ENCODE results near the gene TRAPPC2L. TPM values are rescaled to one million over a fixed set of nuclear protein-coding genes. Genes with fewer than 3 reads are reported as not detected.
"Not testable (repeated sequence)": the region's sequence is repeated elsewhere in the genome, so short reads cannot be mapped to it uniquely, and the experiment has no call there.

The TRAPPC2L gene
- total RNA-seq, 1 donor from 2014 or later, result 53.8 TPM

DNA sequence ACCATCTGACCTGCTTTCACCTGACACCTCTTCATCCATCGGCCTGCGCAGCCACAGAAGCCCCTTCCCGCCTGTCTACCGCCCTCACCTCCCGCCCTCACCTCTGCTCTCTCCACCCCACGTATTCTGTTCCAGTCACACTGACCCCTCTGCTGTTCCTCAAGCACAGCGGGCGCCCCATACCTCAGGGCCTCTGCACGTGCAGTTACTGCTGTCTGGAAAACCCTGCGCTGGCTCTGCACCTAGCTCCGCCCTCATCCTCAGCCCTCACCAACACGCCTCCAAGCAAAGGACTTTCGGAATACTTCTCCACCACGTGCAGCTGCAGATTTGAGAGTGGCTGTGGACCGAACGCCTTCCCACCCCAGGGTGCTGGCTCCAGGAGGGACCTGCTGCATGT lies 34.2 kb downstream of the TRAPPC2L start:
- DNase-seq (ENCODE audit: low spot score), result no peak

DNA sequence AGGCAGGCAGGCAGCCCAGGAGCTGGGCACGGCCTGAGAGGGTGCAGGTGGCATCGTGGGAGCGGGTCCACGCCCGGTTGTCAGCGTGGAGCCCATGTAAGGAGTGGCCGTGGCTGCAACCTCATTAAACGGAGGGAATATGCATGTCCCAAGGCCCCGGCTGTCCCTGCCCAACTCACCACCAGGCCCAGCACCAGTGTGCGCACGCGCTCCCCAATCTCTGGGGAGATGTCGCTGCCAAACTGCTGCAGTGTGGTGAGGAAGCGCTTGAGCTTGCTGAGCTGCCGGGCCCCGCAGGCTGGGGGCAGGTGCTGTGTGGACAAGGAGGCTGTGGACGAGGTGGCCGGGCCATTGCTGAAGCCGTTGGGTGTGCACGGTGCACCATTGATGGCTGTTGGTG lies 35.1 kb downstream of the TRAPPC2L start:
- DNase-seq (ENCODE audit: low spot score), result no peak

DNA sequence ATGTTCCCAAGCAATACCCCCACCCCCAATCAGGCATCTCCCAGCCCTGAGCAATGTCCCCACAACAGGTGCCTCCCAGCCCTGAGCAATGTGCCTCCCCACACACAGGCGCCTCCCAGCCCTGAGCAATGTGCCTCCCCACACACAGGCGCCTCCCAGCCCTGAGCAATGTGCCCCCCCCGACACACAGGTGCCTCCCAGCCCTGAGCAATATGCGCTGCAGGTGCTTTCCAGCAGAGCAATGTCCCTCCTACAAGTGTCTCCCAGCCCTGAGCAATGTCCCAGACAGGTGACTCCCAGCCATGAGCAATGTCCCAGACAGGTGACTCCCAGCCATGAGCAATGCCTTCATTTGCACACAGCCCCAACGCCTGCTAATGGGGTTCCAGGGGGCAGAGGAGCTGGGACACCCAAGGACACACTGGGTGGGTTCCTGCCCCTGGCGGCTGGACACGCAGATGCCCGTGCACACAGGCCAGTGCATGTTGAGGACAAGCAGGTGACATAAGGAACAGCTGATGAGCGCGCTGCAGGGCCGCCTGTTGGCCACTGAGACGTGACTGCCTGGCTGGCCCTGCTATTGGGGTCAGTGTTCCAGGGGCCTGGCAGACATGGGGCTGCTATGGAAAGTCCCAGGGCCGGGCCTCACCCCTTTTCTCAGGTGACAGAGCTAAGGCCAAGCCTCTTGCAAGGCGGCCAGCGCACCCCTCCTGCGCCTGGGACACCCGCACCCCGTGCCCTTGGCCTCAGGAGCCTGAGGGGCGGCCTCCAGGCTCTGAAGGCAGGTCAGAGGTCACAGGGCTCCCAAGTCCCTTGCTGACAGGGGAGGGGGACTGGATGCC lies 36.4 kb downstream of the TRAPPC2L start:
- no peak for DNase-seq (ENCODE audit: low spot score)

DNA sequence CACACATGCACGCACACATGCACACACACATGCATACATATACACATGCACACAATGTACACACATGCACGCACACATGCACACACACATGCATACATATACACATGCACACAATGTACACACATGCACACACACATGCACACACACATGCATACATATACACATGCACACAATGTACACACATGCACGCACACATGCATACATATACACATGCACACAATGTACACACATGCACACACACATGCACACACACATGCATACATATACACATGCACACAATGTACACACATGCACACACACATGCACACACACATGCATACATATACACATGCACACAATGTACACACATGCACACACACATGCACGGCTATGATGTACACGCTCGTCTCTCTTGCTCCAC lies 37.3 kb downstream of the TRAPPC2L start:
- not testable (repeated sequence) for DNase-seq (ENCODE audit: low spot score)

DNA sequence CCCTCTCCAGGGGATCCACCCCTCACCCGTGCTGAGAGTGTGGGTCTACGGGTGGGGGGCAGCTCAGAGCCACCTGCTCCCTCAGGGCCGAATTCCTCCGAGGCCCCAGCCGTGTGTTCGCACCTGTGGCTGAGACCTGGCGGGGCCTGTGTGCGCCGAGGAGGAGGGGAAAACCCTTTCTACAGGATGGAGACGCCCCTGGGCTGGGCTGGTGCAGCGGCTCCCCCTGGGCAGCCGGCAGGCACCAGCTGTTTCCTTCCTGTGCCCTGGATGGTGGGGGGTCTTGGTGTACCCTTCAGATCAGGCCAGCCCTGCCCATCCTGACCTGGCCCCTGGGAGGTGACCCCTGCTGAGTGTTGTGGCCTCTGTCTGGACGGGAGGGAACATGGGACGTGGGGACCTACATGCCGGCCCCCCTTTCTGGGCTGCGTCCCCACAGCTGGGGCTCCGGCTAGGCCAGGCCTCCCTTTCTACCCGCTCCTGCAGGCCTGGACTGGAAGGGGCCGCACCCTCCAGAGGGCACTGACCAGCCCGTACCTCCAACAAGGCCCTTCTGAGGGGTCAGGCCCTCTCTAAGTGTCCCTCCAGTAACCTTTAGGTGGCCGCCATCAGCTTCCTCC lies 37.9 kb downstream of the TRAPPC2L start:
- DNase-seq (ENCODE audit: low spot score), result no peak

DNA sequence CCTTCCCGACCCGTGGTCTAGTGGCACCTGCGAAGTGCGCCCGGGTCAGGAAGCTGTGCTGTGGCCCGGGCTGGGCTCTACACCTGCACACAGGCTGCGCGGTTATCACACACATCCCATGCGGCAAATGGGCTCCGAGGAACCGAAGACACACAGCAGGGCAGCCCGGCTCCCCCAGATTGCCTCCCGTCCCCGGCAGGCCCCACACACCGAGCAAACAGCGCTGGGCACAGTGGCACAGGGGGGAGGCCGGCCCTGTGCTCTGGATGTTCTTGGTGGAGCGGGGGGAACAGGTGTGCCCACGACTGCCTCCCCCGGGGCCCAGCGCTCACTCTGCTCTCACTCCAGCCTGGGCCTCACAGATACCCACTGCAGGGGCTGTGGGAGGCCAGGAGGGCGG lies 38.4 kb downstream of the TRAPPC2L start:
- no peak for DNase-seq (ENCODE audit: low spot score)

DNA sequence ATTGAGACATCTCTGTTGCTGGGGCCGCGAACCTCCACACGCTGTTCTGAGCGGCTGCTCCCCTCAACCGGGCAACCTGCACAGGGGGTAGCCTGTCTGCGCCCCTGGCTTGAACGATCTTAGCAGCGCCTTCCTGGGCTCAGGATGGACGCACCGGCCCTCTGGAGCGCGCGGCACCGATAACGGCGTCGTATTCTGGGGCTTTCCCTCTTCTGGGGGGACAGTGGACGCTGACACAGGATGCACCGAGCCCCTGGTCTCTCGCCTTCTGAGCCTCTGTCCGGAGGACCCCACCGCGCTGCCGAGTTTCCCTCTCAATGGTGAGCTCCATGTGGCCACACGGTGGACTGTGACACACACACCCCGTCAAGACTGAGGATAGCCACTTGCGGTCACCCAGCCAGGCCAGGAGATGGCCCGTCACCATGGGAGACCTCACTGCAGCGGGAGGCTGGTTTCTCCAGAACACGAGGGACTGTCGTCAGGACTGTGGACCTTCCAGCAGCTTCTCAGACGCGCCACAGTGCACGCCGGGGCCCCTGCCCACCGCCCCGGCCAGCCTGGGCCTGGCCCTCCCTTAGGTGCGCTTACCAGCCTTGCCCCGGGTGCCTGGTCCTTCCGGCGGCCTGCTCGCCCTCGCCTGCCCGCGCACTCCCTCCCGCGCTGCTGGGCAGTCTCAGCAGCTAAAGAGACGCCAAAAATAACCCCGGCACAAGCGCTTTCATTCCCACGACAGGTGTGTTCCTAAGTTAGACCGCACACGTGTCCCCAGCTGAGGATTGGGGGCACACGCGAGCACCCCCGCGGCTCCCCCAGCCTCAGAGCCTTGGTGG lies 39.5 kb downstream of the TRAPPC2L start:
- no peak for DNase-seq (ENCODE audit: low spot score)

DNA sequence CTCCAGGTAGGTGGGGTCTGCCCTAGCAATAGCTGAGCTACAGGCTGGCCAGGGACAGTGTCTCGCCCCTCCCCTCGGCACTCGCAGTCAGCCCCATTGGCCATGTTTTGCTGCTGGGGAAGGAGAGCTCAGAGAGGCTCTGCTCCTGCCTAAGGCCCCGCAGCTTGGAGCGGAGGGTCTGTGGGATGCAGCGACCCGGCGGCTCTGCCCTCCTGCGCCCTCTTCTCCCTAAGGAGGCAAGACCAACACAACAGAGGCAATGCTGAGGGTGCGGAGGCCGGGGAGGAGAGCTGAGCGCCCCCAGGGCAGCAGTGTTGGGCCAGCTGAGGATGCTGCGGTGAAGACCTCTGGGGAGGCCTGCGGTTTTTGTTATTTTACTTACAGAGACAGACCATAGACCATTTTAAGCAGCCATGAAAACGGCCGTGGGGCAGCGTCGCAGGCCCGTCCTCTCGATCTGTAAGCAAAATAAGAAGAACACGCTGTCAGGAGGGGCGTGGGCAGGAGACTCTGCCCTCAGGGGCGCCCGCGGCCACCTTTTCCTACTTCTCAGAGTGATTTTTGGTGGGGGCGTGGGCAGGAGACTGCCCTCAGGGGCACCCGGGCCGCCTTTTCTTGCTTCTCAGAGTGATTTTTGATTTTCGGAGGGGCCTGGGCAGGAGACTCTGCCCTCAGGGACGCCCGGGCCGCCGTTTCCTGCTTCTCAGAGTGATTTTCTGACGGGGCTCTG lies 40.9 kb downstream of the TRAPPC2L start:
- no peak for DNase-seq (ENCODE audit: low spot score)

DNA sequence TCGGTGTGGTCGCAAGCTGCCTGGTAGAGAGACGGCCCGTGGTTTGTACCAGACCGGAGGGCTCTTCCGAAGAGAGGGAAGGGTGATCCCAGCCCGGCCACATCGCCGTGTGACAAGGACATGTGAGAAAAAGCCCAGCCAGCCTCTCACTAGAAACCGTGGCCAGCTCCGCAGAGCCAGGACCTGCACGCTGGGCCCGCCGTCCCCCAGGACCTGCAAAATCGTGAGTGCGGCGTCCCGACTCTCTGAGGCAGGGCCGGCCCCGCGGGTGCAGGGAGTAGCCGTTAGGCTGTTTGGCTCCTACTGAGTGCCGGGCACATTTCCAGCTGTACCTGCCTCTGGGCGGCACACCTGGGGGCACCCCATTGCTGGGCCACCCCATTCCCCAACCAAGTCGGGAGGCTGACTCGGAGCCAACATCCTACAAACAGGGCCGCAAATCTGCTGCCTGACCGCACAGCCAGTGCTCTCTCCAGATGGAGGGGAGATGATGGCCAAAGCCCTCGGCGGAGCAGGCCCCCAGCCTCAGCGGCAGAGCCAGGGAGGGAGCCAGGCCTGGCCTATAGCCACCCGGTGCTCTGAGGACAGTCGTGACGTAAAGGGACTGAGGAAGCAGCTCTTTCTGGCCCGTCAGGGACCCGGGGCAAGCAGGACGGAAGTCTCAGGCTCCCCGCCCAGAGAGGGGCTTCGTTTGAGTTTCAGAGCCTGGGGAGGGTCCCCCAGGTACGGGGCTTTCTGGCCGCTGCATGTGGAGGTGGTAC lies 43.2 kb downstream of the TRAPPC2L start:
- DNase-seq (ENCODE audit: low spot score), result no peak

DNA sequence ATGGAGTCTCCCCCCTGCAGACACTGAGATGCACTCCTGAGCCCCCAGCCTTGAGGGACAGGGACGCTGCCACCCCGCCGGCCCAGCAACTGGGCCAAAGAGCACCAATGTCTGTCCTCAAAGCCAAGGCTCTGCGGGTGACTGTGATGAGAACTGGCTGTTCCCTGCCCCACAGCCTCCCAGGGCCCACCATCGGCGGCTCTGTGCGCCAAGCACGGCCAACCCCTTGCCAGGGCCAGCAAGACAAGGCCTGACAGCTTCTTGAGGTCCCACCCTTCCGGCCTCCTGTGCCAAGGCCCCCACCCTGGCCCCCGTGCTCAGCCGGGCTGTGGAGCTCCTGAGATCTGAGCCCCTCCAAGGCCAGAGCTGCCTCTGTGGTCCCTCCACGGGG lies 43.7 kb downstream of the TRAPPC2L start:
- DNase-seq (ENCODE audit: low spot score), result no peak

DNA sequence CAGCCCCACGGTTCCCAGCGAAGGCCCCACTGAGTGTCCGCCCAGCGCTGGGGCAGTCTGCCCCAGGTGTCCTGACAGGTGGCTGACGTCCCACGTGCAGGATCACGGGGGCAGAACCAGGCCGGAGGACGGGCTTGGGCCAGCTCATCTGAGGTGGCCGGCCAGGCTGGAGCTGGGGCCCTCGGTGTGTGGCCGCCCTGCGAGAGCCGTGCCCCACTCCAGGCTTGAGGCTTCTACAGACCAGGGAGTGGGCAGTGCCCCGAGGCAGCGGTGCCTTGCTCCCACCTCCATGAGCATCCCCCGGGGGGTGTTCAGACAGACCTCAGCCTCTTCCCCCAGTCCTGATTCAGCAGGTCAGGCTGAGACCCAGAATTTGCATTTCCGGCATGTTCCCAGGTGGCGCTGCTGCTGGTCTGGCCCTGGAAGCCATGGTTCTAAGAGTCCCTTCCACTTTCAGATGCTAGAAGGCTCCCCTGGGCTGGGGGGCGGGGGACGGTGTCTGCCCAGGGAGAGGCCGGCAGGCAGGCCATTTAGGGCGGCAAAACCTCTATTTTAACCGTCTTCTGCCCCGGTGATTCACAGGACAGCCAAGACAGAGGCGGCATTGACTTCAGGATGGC lies 44.9 kb downstream of the TRAPPC2L start:
- DNase-seq (ENCODE audit: low spot score), result no peak

DNA sequence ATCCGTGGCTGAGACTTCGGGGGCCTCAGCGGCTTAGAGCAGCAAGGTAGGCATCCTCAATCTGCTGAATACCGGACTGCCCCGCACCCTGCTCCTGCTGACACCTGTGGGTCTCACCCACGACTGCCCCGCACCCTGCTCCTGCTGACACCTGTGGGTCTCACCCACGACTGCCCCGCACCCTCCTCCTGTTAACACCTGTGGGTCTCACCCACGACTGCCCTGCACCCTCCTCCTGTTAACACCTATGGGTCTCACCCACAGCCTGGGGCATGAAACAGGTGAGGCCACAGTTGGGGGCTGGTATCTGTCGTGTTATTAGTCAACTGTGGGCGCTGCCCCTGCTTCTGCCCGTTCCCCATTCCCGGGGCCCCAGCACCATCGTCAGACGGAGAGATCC lies 45.8 kb downstream of the TRAPPC2L start:
- no peak for DNase-seq (ENCODE audit: low spot score)

DNA sequence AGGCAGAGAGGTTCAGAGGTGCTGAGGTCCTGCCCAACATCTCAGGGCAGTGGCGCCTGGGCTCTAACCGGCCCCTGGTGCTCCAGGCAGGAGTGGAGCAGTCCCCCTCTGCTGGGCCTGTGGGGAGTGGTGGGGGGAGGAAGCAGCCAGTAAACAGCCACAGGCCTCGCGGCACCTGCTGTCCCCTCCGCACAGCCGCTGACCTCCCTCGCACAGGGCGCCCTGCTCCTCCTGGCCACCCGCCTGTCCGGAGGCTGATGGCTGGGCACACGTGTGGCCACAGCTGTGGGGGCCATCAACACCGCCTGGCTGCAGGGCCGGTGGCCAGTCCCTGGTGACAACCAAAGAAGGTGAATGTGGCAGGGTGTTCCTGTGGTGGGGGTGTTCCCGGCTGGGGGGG lies 46.3 kb downstream of the TRAPPC2L start:
- DNase-seq (ENCODE audit: low spot score), result no peak

DNA sequence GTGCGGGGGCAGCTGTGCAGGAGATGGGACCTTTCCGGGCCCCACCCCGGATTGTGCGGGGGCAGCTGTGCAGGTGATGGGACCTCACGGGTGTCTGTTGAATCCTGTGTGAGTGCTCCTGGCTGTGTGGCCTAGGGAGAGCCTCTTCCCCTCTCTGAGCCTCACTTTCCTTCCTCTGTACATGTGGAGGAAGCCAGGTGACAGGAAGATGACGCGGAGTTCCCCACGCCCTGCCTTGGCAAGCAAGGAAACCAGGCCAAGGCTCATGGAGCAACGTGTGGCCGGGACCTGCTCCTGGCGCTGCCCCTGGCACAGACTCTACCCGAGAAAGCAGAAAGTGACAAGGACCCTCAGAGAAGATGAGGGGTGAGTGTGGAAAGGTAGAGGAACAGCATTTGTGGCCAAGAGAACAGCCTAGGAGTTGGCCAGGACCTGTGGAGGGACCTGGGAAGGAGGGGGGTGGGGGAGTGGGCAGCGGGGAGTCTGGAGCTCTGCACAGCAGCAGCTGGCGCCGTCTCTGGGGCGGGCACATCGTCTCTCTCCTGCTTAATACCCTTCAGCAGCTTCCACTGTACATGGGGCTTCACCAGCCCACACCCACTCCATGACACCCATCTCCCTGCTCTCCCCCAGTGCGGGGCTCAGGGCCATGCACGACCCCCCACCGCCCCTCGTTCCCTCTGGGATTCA lies 47.9 kb downstream of the TRAPPC2L start:
- DNase-seq (ENCODE audit: low spot score), result no peak

DNA sequence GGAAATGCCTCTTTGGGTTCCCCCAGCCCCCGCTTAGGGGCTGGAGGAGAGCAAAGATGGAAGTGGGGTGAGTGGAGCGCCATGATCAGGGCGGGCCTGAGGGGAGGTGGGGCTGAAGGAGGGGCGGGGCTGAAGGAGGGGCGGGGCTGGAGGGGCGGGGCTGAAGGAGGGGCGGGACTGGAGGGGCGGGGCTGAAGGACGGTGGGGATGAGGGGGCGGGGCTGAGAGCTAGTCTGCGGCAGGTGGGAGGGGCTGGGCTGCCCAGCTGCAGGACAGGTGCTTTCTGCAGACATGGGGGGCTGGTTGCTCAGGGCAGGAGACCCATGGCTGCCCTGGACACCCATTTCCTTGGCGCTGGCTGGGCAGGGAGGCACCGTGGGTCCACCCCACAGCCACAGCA lies 48.6 kb downstream of the TRAPPC2L start:
- no peak for DNase-seq (ENCODE audit: low spot score)

DNA sequence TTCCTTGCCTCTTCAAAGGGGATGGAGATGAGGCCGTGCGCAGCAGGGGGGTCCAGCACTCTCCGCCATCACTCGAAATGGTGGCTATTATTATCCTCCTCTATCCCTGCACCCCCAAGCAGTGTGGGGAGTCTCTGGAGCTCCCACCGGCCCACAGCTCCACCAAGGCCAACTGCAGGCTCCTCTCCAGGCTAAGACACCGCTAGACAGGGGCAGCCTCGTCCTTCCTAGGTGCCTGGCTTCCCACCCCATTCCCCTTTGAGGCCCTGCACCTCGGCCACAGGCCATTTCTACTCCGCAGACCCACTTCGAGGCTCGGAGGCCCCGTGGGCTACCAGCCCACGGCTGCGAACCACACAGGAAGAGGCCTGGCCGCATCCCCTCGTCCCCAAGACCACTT lies 49.1 kb downstream of the TRAPPC2L start:
- no peak for DNase-seq (ENCODE audit: low spot score)

DNA sequence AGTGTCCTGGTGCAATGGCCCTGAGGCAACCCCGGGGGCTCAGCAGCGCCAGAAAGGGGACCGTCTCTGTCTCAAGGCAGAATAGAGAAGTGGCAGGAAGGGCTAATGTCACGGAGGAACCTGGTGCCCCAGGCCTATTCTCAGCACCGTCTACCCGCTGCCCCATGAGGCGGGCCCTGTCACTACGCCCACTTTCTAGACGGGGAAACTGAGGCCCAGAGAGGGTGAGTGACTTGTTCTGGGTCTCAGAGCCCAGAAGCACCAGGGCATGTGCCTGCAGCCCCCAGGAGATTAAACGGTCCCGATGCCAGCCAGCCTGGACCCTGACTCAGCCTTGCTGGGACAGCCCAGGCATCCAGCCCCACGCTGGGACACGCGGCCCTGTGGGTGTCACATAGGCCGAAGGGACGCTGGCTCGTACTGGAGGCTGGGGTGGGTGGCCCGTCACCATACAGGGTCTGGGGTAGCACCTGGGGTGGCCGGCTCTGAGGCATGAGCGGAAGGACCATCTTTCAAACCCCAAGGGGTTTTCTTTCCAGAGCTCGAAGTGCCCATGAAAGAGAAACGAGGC lies 49.7 kb downstream of the TRAPPC2L start:
- no peak for DNase-seq (ENCODE audit: low spot score)

DNA sequence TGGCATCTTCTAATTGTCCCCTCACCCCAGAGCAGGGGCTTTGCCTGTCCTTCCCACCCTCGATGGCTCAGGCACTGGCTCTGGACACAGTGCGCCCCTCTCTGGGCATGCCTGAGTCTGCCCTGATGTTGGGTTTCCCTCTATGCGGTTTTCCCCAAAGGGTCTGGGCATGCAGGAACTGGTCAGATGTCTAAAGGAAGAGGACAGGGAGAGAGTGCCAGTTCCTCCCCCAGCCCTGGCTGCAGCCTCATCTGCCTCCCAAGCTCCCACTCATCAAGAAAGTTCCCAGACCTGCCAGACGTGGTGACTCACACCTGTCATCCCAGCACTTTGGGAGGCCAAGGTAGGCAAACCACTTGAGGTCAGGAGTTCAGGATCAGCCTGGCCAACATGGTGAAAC lies 50.8 kb downstream of the TRAPPC2L start:
- no peak for DNase-seq (ENCODE audit: low spot score)

DNA sequence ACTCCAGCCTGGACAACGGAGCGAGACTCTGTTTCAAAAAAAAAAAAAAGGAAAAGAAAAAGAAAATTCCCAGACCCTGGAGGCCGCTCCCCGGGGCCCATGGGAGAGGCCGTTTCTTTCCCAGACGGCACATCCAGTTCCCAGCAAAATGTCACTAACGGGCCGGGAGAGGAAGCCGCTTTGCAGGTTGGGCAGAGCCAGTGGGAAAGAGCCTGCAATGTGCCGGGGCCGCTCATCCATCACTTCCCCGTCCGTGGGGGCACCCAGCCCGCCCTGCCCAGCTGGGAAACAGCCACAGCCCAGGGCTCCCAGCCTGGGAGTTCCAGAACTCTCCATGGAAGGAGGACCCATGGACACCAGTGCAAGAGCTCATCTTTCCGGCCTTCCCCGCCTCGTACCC lies 51.4 kb downstream of the TRAPPC2L start:
- DNase-seq (ENCODE audit: low spot score), result no peak

Data from mucosa of gallbladder (tissue), 1 donor.